Cerebellar cortex (tissue), 1 donor: ENCODE measurements around the gene CCDC27.

ENCODE experiments used
- DNase-seq: peaks from one replicate; pipeline ENCODE4 v3.0.0-alpha.2; 2015; ENCODE audit warnings: low spot score

The CCDC27 gene

DNA sequence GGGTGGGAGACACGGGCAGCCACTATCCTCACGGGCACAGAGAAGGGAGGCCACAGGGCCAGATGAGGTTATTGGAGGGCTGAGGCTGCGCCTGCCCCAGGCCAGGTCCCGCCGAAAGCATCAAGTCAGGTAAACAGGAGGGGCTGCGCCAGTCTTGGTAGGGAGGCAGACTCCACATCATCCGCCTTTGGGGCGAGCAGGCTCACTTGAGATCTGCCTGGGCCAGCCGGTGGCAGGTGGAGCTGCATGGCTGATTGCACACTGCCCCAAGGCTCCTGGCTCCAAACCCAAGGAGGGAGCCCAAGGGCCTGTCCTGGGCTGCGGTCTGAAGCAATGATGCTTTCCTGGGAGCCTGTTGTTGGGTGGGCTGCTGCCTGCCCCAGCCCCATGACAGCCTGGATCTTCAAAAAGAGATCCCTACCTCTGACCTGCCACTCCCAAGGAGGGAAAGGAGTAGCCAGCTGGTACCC is 24.9 kb downstream of the CCDC27 start:
- DNase-seq = peak; percentile 84

- DNase-seq = no peak
Observed at GRCh38 chr1:3777647-3778589, 25.7 kb downstream of the CCDC27 start.

GRCh38 chr1:3778590-3779264 is 26.5 kb downstream of the CCDC27 start:
- DNase-seq = peak; percentile 73

GRCh38 chr1:3779265-3779911 is 27.1 kb downstream of the CCDC27 start:
- DNase-seq = peak; percentile 42

DNA sequence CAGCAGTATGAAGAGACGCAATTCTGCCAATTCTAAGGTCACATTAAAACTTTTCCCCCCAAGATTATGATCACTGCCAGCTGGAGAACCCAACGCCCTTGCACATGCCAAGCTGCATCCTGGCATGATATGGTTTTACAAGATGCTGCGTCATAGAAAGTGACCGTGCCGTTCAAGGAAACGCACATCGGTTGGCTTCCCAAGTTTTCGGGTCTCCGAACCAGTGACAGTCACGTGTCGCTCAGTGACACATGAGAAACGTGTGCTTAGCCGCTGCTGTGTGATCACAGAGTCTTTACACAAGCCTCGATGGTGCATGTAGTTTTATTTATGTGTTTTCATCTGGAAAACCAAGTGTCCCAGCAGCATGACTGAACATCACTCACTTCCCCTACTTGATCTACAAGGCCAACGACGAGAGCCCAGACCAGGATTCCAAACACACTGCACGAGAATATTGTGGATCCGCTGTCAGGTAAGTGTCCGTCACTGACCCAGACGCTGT is 27.7 kb downstream of the CCDC27 start:
- no peak for DNase-seq

- no peak for DNase-seq
Observed at GRCh38 chr1:3780901-3781300, 28.7 kb downstream of the CCDC27 start.

GRCh38 chr1:3783651-3784474 is 31.6 kb downstream of the CCDC27 start:
- DNase-seq = no peak

GRCh38 chr1:3785045-3785444 is 32.8 kb downstream of the CCDC27 start:
- DNase-seq = no peak

- DNase-seq = peak; percentile 33
Observed at GRCh38 chr1:3785456-3786157, 33.4 kb downstream of the CCDC27 start.

DNA sequence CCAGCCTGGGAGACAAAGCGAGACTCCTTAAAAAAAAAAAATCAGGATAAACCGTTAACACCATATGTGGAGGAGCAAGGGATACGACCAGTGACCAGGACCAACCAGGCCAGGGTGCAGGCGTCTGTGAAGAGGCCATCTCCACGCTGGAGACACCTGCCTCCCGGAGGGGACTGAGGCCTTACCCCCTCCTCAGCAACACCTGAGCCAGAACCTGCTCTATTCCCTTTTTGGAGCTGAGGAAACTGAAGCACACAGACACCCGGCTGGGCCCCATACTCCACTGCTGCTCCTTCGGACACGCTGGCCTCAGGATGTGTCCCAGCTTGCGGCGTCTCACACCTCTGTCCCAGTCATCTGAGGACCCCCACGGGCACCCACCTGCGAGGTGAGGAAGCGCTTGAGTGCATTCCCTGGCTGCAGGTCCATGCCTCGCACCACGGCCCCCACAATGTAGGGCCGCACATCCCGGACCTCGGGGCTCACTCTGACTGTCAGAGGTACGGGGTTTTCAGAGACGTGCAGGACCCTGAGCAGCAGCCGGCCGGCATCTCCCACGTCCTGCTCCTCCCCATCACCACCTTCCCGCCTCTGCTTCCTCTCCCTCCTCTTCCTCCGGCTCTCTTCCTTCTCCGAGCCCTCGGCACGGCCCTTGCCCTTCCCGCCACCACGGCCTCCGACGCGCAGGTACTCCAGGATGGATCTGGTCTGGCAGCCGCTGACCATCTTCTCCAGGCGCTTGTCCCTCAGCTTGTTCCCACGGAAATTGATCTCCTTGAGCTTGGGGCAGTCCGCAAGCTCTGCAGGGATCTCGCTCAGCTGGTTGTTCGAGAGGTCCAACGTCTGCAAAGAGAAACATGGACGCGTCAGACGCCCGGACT is 34.5 kb downstream of the CCDC27 start:
- DNase-seq = no peak

- DNase-seq = no peak
Observed at GRCh38 chr1:3787349-3787715, 35.1 kb downstream of the CCDC27 start.

DNA sequence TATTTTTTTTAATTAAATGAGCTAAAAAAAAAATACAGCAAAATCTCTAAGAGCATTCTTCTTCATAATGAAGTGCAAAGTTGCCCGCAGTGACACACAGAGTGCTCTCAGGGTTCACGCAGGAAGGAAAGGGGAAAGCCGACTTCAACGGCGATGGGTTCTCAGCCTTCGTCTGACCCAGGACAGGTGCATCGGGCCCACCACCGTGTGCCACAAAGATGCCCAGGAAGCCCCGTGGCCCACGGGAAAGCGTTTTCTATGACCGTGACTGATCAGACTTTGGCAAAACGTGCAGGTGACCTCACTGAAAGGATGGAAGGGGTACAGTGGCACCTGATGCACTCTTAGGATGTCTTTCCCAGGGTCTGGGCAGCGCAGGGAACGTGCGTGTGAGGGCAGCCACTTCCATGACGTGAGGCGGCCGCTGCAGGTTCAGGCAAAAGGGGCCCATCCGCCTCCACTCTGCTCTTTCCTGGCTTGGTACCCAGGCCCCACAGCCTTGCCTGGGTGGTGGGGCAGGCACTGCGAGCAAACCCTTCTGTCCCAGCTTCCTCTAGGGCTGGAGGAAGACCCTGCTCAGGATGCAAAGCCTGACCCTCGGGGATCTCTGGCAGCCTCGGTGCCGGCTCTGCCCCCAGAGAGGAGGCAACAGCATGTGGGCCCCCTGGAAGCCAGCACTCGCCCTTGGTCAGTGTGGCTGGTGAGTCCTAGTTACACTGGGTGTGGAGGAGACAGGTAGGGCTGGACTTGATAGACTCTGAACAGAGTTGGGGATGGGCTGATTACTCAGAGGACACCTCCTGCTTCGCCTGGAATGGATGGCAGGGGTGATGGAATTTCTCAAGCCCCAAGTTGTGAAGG is 35.7 kb downstream of the CCDC27 start:
- DNase-seq = no peak

DNA sequence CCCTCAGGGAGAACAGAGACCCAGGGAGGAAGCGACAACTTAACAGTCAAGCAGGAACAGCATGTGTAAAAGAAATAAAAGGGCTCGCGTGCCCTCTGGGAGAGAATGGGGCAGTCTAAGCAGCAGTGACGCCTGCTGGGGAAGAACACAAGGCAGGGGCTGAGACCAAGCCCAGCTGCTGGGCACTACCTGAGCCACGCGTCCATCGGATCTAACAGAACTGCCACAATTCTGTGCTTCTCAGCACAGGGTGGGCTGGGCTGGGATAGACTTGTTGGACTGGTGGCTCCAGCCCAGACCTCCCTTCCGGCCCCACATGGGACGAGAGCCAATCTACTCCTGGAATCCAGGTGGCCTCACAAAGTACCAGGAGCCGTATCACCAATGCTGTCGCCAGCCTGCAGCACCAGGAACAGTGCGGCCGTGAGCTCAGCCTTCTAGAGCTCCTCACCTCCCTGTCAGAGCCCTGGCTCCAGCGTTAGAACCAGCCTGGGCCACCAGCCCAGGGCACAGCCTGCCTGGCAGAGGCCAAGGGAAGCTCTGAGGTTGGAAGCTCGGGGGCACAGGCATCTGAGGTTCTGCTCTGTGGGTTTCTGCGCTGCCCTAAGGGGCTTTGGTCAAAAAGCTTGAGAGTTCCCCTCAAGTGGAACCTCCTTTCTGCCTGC is 36.6 kb downstream of the CCDC27 start:
- peak; percentile 64 for DNase-seq

DNA sequence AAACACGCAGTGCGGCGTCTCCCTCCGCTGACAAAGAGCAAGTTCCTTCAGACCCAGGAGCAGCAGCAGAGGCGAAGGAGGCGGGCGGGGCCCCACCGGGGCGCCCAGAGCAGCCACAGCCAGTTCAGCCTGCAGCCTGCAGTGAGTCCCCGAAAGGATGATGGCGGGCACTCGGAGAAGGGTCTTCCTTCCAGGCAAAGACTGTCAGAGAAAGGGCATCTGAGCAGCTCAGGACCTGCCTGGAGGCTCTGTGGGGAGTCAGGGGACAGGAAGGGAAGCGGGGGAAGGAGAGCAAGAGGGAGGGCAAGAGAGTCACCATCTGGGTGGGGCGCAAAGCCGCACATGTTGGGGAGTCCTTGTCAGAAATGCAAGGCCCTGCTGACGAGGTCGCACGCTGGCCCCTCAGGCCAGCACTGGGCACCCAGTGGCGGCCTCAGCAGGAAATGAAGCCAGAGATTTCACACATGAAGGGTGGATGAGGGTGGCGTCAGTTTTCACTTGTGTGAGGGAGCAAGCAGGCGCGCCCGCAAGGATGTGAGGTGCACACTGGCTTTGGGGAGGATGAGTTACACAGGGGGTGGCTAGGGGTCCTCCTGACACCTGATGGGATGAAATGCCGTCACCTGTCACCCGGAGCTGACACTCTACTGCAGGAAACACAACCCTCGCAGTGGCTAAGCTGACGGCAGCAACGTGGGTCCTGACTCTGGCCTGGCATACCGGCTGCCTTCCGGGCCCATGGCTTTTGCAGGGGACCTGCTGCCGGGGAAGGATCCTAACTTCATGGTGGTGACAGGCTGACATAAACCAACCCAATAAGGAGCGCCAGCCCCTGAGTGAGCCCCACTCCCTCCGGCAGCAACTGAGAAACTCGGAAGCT is 37.4 kb downstream of the CCDC27 start:
- DNase-seq = no peak

GRCh38 chr1:3790500-3790923 is 38.3 kb downstream of the CCDC27 start:
- DNase-seq = no peak

GRCh38 chr1:3790952-3791351 is 38.7 kb downstream of the CCDC27 start:
- DNase-seq = no peak

DNA sequence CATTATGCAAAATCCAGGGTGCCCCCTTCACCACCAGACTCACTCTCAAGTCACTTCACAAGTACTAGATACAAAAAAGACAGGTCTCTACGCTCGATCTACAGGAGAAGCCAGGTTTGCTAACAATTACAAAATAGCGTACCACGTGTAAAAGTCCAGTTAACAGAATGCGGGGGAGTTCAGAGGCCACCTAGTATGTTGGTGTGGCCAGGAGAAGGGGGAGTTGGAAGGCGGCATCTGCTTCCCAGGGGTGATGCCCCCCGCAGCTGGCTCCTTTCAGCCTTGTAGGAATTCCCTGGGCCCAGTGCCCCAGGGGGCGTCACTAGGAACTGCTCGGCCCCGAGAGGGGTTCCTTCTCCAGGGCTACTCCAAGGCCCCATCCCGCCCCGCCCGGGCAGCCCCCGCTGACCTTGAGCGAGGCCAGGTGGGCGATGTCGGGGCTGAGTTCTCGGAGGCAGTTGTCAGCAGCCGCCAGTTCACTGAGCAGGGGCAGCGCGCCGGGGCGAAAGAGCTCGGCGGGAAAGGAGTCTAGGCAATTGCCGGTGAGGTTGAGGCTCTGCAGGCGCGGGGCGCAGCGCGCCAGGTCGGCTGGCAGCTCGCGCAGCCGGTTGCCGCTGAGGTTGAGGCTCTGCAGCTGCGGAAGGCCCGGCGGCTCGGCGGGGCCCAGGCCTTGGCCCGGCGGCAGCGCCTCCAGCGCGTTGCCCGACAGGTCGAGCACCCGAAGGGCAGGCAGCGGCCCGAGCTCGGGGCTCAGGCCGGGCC is 43.4 kb downstream of the CCDC27 start:
- no peak for DNase-seq
